Measurements from ENCODE around the gene THAP7. TPM values are rescaled to one million over a fixed set of nuclear protein-coding genes. Genes with fewer than 3 reads are reported as not detected.

Gene THAP7
- total and polyA plus RNA-seq, 2 of the 4 experiments (the other 2 are of a cell fraction): 14.2 to 19.8 TPM

GRCh38 chr22:20980938-20981722 is 20.8 kb downstream of the THAP7 start:
- Histone ChIP-seq H3K56ac (ENCODE audit: extremely low read depth, insufficient read depth, low read length) (peak overlapping the region; percentile 76), H3K18ac (ENCODE audit: low read depth, low read length) (no peak overlapping the region), H2AFZ (replicated peaks; ENCODE audit: low read length, poor library complexity) (peak overlapping the region; percentile 99), H2BK5ac (ENCODE audit: low read depth, low read length, poor library complexity, severe bottlenecking) (peak overlapping the region; percentile 67), H3K9me1 (ENCODE audit: insufficient read depth, low read length) (peaks cover 28% of the 10 kb centered on the region), H2AK9ac (replicated peaks; ENCODE audit: low read depth, low read length, poor library complexity) (peak overlapping the region; percentile 97), H2AK5ac (ENCODE audit: low read depth, low read length) (peak overlapping the region; percentile 68), H4K8ac (ENCODE audit: low read depth in 2 of 2, low read length in 2 of 2) (peak overlapping the region; percentile 96 to 99), H3K14ac (replicated peaks; ENCODE audit: low read depth, low read length) (peak overlapping the region; percentile 95), H3K36me3 (ENCODE audit: control insufficient read depth, insufficient read depth, low read length) (peaks cover 14% of the 10 kb centered on the region), H3K23ac (ENCODE audit: low read depth, low read length) (peak overlapping the region; percentile 88; the same call in 1 of the 2 replicates), H2BK20ac (ENCODE audit: low read depth, low read length) (no peak overlapping the region), H3K79me1 (ENCODE audit: low read depth in 1 of 2, low read length in 2 of 2) (peaks cover 25 to 45% of the 10 kb centered on the region in 2 experiments), H3K4ac (ENCODE audit: low read depth, low read length) (peak overlapping the region; percentile 90), H2BK15ac (ENCODE audit: low read depth, low read length) (no peak overlapping the region), H3K9ac (ENCODE audit: low read depth, low read length) (peak overlapping the region; percentile 89), H3K9me3 (ENCODE audit: control insufficient read depth, insufficient read depth, low read length) (peaks cover 10% of the 10 kb centered on the region), H3K4me3 (ENCODE audit: insufficient read depth, low read depth, low read length) (peak overlapping the region; percentile 87), H3K4me1 (ENCODE audit: control insufficient read depth, insufficient read depth, low read length) (peaks cover 11% of the 10 kb centered on the region), H2BK120ac (ENCODE audit: low read depth, low read length) (peak overlapping the region; percentile 32; the same call in 1 of the 2 replicates), H3K4me2 (ENCODE audit: low read depth, low read length) (peak overlapping the region; percentile 82), H4K91ac (ENCODE audit: insufficient read depth, low read depth, low read length) (peak overlapping the region; percentile 77), H4K20me1 (ENCODE audit: insufficient read depth, low read length) (no peaks in the 10 kb centered on the region), H4K5ac (ENCODE audit: low read depth, low read length) (peak overlapping the region; percentile 76), H3K27ac (ENCODE audit: insufficient read depth, low read length) (peak overlapping the region; percentile 91), H3K27me3 (ENCODE audit: control insufficient read depth, insufficient read depth, low read length) (no peaks in the 10 kb centered on the region)
- 47% methylated on average over 3 of the region's 10 CpGs; no CpG with 5 or more reads in 1 of the 2 experiments for WGBS, 2 experiments (ENCODE audit: extremely low coverage in 2 of 2, insufficient read length in 1 of 2)
- in situ Hi-C loops (cut with MboI; ENCODE audit: low sequenced_read_pairs) (no loop called here), dilution Hi-C loops (cut with HindIII; ENCODE audit: low sequenced_read_pairs, unreplicated experiment) (no loop called here), intact Hi-C loops (cut with micrococcal nuclease) (no loop called here)
- POLR2A ChIA-PET (ENCODE audit: unreplicated experiment): interaction anchor here (1.3 kb wide), 1 partner anchor 9 kb away, joined by 6 read pairs; no protein-coding TSS in a partner anchor
- CTCF ChIA-PET: no interaction called here
- no TSS peak for BruUV-seq (replicated peaks)
- DNase-seq (no peak), ATAC-seq (ENCODE audit: low read depth) (no peak)
- no peak for TF ChIP-seq CTCF (conservative IDR thresholded peaks at IDR 0.05; ENCODE audit: low read depth, low read length)
